ENCODE results near the gene RANBP3.

GRCh38 chr19:5905114-5905778, 72.7 kb downstream of the RANBP3 start:
- TF ChIP-seq, protein P1, sequence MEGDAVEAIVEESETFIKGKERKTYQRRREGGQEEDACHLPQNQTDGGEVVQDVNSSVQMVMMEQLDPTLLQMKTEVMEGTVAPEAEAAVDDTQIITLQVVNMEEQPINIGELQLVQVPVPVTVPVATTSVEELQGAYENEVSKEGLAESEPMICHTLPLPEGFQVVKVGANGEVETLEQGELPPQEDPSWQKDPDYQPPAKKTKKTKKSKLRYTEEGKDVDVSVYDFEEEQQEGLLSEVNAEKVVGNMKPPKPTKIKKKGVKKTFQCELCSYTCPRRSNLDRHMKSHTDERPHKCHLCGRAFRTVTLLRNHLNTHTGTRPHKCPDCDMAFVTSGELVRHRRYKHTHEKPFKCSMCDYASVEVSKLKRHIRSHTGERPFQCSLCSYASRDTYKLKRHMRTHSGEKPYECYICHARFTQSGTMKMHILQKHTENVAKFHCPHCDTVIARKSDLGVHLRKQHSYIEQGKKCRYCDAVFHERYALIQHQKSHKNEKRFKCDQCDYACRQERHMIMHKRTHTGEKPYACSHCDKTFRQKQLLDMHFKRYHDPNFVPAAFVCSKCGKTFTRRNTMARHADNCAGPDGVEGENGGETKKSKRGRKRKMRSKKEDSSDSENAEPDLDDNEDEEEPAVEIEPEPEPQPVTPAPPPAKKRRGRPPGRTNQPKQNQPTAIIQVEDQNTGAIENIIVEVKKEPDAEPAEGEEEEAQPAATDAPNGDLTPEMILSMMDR (conservative IDR thresholded peaks at IDR 0.05; ENCODE audit: low read depth in 2 of 2), result no peak
- no peak for TF ChIP-seq ETS1 (IDR thresholded peaks at IDR 0.05)
- no peak for TF ChIP-seq JUNB (IDR thresholded peaks at IDR 0.05; ENCODE audit: unreplicated experiment)
- no peak for TF ChIP-seq EZH2 (IDR thresholded peaks at IDR 0.05; ENCODE audit: low read depth, unreplicated experiment)
- TF ChIP-seq POLR2AphosphoS5 (IDR thresholded peaks at IDR 0.05; ENCODE audit: low read depth), result no peak
